ENCODE data around the gene TRAPPC6A. TPM values are rescaled to one million over a fixed set of nuclear protein-coding genes. Genes with fewer than 3 reads are reported as not detected.

The TRAPPC6A gene
- total RNA-seq, 1 experiment from 2014 or later, result 26.9 TPM

DNA sequence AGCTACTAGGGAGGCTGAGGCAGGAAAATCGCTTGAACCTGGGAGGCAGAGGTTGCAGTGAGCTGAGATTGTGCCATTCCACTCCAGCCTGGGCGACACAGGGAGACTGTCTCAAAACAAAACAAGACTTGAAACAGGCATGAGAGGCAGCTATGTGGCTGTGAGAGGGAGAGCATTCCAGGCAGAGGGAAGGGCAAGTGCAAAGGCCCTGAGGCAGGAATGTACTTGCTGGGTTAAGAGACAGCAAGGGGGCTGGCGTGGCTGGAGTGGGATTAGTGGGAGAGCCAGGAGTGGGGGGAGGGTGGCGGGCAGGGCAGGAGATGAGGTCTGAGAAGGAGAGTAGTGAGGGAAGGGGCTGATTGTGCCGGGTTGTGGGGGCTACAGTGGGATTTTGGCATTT, 45.8 kb upstream of the TRAPPC6A start (continued):
- TF ChIP-seq, protein P1, sequence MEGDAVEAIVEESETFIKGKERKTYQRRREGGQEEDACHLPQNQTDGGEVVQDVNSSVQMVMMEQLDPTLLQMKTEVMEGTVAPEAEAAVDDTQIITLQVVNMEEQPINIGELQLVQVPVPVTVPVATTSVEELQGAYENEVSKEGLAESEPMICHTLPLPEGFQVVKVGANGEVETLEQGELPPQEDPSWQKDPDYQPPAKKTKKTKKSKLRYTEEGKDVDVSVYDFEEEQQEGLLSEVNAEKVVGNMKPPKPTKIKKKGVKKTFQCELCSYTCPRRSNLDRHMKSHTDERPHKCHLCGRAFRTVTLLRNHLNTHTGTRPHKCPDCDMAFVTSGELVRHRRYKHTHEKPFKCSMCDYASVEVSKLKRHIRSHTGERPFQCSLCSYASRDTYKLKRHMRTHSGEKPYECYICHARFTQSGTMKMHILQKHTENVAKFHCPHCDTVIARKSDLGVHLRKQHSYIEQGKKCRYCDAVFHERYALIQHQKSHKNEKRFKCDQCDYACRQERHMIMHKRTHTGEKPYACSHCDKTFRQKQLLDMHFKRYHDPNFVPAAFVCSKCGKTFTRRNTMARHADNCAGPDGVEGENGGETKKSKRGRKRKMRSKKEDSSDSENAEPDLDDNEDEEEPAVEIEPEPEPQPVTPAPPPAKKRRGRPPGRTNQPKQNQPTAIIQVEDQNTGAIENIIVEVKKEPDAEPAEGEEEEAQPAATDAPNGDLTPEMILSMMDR (IDR thresholded peaks at IDR 0.05 in 2 of 3, conservative IDR thresholded peaks at IDR 0.05 in 1 of 3; ENCODE audit: borderline replicate concordance in 1 of 3, insufficient read depth in 1 of 3, low read depth in 2 of 3, low read length in 2 of 3), result no peak
- TF ChIP-seq CEBPB (IDR thresholded peaks at IDR 0.05; ENCODE audit: low read depth) (no peak), SP1 (IDR thresholded peaks at IDR 0.05; ENCODE audit: low read depth) (no peak), JUND (IDR thresholded peaks at IDR 0.05) (no peak), TCF7L2 (IDR thresholded peaks at IDR 0.05; ENCODE audit: borderline replicate concordance, extremely low read depth, insufficient read depth, insufficient read length) (no peak), EZH2phosphoT487 (IDR thresholded peaks at IDR 0.05; ENCODE audit: borderline replicate concordance) (no peak), FOSL1 (IDR thresholded peaks at IDR 0.05; ENCODE audit: low read depth) (no peak), POLR2AphosphoS5 (IDR thresholded peaks at IDR 0.05; ENCODE audit: low read depth, low read length) (no peak), ZFX (IDR thresholded peaks at IDR 0.05) (no peak), ELF1 (IDR thresholded peaks at IDR 0.05; ENCODE audit: borderline replicate concordance, low read depth) (no peak)
- TF ChIP-seq, protein P2, sequence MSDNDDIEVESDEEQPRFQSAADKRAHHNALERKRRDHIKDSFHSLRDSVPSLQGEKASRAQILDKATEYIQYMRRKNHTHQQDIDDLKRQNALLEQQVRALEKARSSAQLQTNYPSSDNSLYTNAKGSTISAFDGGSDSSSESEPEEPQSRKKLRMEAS (IDR thresholded peaks at IDR 0.05), result no peak

DNA sequence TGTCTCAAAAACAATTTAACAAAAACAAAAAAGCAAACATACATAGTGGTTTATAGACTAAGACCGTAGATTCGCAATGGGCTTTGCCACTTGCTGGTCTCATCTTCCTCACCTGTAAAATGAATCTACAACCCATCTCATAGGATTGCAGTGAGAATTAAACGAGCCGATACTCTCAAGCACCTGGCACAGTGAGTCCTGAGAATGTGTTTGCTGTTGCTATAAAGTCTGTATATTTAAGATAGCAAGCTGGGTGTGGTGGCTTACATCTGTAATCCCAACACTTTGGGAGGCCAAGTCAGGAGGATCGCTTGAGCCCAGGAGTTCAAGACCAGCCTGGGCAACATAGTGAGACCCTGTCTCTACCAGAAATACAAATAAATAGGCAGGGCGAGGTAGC, 44.7 kb upstream of the TRAPPC6A start:
- no TSS peak for BruUV-seq (replicated peaks)
- ChIA-PET POLR2A (no interaction called here), RAD21 (ENCODE audit: low non-redundant PET in 1 of 2, low total read pairs in 2 of 2, uncharacterized antibody in 2 of 2, unreplicated experiment in 2 of 2) (no interaction called here)

More for the DNA sequence above, 44.7 kb upstream of the TRAPPC6A start:
- intact Hi-C loops (cut with micrococcal nuclease), result no loop called here
- H3K27ac ChIP-seq (ENCODE audit: low read depth, low read length), result no peak overlapping the region
- no peak overlapping the region for H2AFZ ChIP-seq (ENCODE audit: low read depth, low read length, poor library complexity, severe bottlenecking)
- H3K4me2 ChIP-seq (ENCODE audit: low read length), result no peak overlapping the region
- no peak for ATAC-seq
- no peaks in the 10 kb centered on the region for H4K20me1 ChIP-seq (ENCODE audit: insufficient read depth)
- no peaks in the 10 kb centered on the region for H3K27me3 ChIP-seq (ENCODE audit: insufficient read depth, low read length)
- H3K4me1 ChIP-seq (ENCODE audit: control insufficient read depth in 1 of 2, insufficient read depth in 2 of 2, low read length in 2 of 2), result no peaks in the 10 kb centered on the region
- no peak overlapping the region for H3K9ac ChIP-seq (ENCODE audit: low read length)
- no peak for TF ChIP-seq SP1 (IDR thresholded peaks at IDR 0.05; ENCODE audit: low read depth)
- H3K9me2 ChIP-seq (ENCODE audit: insufficient read depth), result no peaks in the 10 kb centered on the region
- CTCF ChIA-PET, result no interaction called here
- no peaks in the 10 kb centered on the region for H3K36me3 ChIP-seq (ENCODE audit: control insufficient read depth in 1 of 2, insufficient read depth in 2 of 2, low read length in 2 of 2)
- DNase-seq (ENCODE audit: low read depth, low spot score), result no peak
- no peak overlapping the region for H3K4me3 ChIP-seq (replicated peaks in 1 of 2; ENCODE audit: low read depth in 1 of 2, low read length in 2 of 2)
- H3K79me2 ChIP-seq (ENCODE audit: insufficient read depth, low read length), result no peaks in the 10 kb centered on the region
- H3K9me3 ChIP-seq (ENCODE audit: control insufficient read depth in 1 of 2, insufficient read depth in 1 of 2, low read depth in 1 of 2, low read length in 2 of 2), result no peaks in the 10 kb centered on the region
